K562 (cell line): ENCODE data around the gene C17orf75. TPM values are rescaled to one million over a fixed set of nuclear protein-coding genes. Genes with fewer than 3 reads are reported as not detected.

Experiments used
- C11orf30 ChIP-seq: fragments of 450-650 bp; IDR thresholded peaks from 2 replicates; pipeline ENCODE4 v1.6.1; 2016; ENCODE audit warnings: low read depth, mild to moderate bottlenecking
- CHD1 ChIP-seq: fragments of 200-600 bp; sonication (generic); IDR thresholded peaks from one replicate; pipeline ENCODE4 v1.6.1; 2012; ENCODE audit warnings: mild to moderate bottlenecking, moderate library complexity, low read length, inconsistent platforms
- DACH1 ChIP-seq: fragments of 450-650 bp; IDR thresholded peaks from 2 replicates; pipeline ENCODE4 v1.6.1; 2018; ENCODE audit not compliant: partially characterized antibody
- FOXK1 ChIP-seq: sonication (generic); formaldehyde crosslinking; IDR thresholded peaks from 2 replicates; pipeline ENCODE4 v1.8.0; 2022; ENCODE audit warnings: missing genetic modification reagents, mild to moderate bottlenecking, borderline replicate concordance
- HCFC1 ChIP-seq: IDR thresholded peaks from 2 replicates; pipeline ENCODE4 v1.6.1; 2012; ENCODE audit warnings: low read depth, low read length, improper control_type of control experiment
- HIVEP1 ChIP-seq: fragments of 250-450 bp; sonication (Bioruptor Pico); IDR thresholded peaks from 2 replicates; pipeline ENCODE4 v1.4.0; 2020; ENCODE audit warnings: mild to moderate bottlenecking
- HNRNPLL ChIP-seq: fragments of 200-400 bp; formaldehyde crosslinking; IDR thresholded peaks from 2 replicates; pipeline ENCODE4 v1.6.1; 2017; ENCODE audit warnings: low read length, low read depth, mild to moderate bottlenecking; ENCODE audit not compliant: poor library complexity, severe bottlenecking
- JUN ChIP-seq, 2 experiments: sonication (generic) in 1 of 2; formaldehyde crosslinking in 1 of 2; IDR thresholded peaks; 2 replicates each; pipeline versions ENCODE4 v1.6.1 to v1.8.0; 2012 to 2022; ENCODE audit warnings: borderline replicate concordance in 2 of 2, mild to moderate bottlenecking in 2 of 2, improper control_type of control experiment in 1 of 2, low read depth in 1 of 2, low read length in 1 of 2, missing genetic modification reagents in 1 of 2
- MAX ChIP-seq: sonication (generic); formaldehyde crosslinking; IDR thresholded peaks from 2 replicates; pipeline ENCODE4 v1.9.0; 2022; ENCODE audit warnings: mild to moderate bottlenecking, missing genetic modification reagents
- NFRKB ChIP-seq: fragments of 450-650 bp; IDR thresholded peaks from 2 replicates; pipeline ENCODE4 v1.6.1; 2016; ENCODE audit warnings: low read depth
- NR0B1 ChIP-seq: fragments of 450-650 bp; IDR thresholded peaks from one replicate; pipeline ENCODE4 v1.6.1; 2018; ENCODE audit warnings: mild to moderate bottlenecking, moderate library complexity; ENCODE audit not compliant: partially characterized antibody
- PATZ1 ChIP-seq: fragments of 250-450 bp; sonication (Bioruptor Pico); IDR thresholded peaks from 2 replicates; pipeline ENCODE4 v1.5.0; 2020; ENCODE audit warnings: mild to moderate bottlenecking, borderline replicate concordance
- POLR2A ChIP-seq: fragments of 450-650 bp; conservative IDR thresholded peaks from 2 replicates; pipeline ENCODE4 v1.6.1; 2016
- XRCC5 ChIP-seq: fragments of 200-400 bp; formaldehyde crosslinking; IDR thresholded peaks from 2 replicates; pipeline ENCODE4 v1.6.1; 2017; ENCODE audit warnings: low read depth, mild to moderate bottlenecking, low read length
- ZBTB43 ChIP-seq: sonication (generic); formaldehyde crosslinking; IDR thresholded peaks from 2 replicates; pipeline ENCODE4 v1.8.0; 2023; ENCODE audit warnings: mild to moderate bottlenecking, missing genetic modification reagents
- ZNF12 ChIP-seq: sonication (generic); formaldehyde crosslinking; IDR thresholded peaks from 2 replicates; pipeline ENCODE4 v1.4.0; 2020; ENCODE audit warnings: mild to moderate bottlenecking, missing genetic modification reagents
- ZNF224 ChIP-seq: sonication (generic); formaldehyde crosslinking; IDR thresholded peaks from 2 replicates; pipeline ENCODE4 v1.8.0; 2022; ENCODE audit warnings: mild to moderate bottlenecking, missing genetic modification reagents
- ZNF23 ChIP-seq: fragments of 250-450 bp; sonication (Bioruptor Pico); IDR thresholded peaks from 2 replicates; pipeline ENCODE4 v1.4.0; 2020; ENCODE audit warnings: mild to moderate bottlenecking
- ZNF395 ChIP-seq: fragments of 200-800 bp; sonication (Bioruptor generic); IDR thresholded peaks from 2 replicates; pipeline ENCODE4 v1.6.1; 2017; ENCODE audit warnings: missing genetic modification characterization, missing compliant biosample characterization
- ZNF507 ChIP-seq: conservative IDR thresholded peaks from 2 replicates; pipeline ENCODE4 v1.6.1; 2017; ENCODE audit warnings: missing genetic modification characterization, missing compliant biosample characterization
- ZNF583 ChIP-seq: fragments of 250-450 bp; sonication (Bioruptor Pico); IDR thresholded peaks from 2 replicates; pipeline ENCODE4 v1.4.0; 2020
- polyA plus RNA-seq, 8 experiments: library from polyadenylated mRNA; depleted of rRNA in 4 of 8; stranded (reverse) in 5 of 8; unstranded in 3 of 8; fragments of >200 nt; fragmentation: Nextera tagmentation in 2 of 8; fragmentation: Illumina TruSeq in 1 of 8; extraction: Ambion mirVana in 2 of 8; extraction: Trizol in 1 of 8; gene quantifications; 2 replicates each; pipeline versions ENCODE4 v1.2.1 to v1.2.3, GENCODE V29; 2011 to 2014; ENCODE audit warnings: inconsistent platforms in 1 of 8, missing spikeins in 1 of 8
- total RNA-seq, 7 experiments: library from RNA; depleted of rRNA in 6 of 7; stranded (reverse); fragments of >200 nt in 6 of 7; fragmentation: Illumina TruSeq in 2 of 7; extraction: Trizol in 2 of 7; gene quantifications; 2 replicates each; pipeline versions ENCODE4 v1.2.1 to v1.2.3, GENCODE V29; 2011 to 2021; ENCODE audit warnings: low replicate concordance in 1 of 7

C17orf75 gene
- total and polyA plus RNA-seq, 9 of the 15 experiments (the other 6 are each of a cell fraction or from before 2014, with no cell fraction given) = 15.5 to 55.7 (median 18.5) TPM

GRCh38 chr17:32349854-32350665 lies 8.1 kb upstream of the C17orf75 start, which contains the start of gene ZNF207 (continued):
- TF ChIP-seq ZNF395 (CRISPR knock-in tag) (0 out of 2 replicates have a peak, but pooled peaks have one; percentile 63), HNRNPLL (no peak), HIVEP1 (CRISPR knock-in tag) (no peak), PATZ1 (CRISPR knock-in tag) (0 out of 2 replicates have a peak, but pooled peaks have one; percentile 16), ZNF507 (no peak), DACH1 (no peak), MAX (CRISPR knock-in tag) (peak; percentile 42; the same call in 1 of the 2 replicates), NFRKB (peak; percentile 100), HCFC1 (peak; percentile 70), ZNF224 (CRISPR knock-in tag) (no peak), ZBTB43 (CRISPR knock-in tag) (peak; percentile 35; the same call in 1 of the 2 replicates), NR0B1 (no peak), JUN (IDR thresholded peaks at IDR 0.05; ENCODE audit: borderline replicate concordance, low read depth, low read length) (peak; percentile 74; the same call in 1 of the 2 replicates), JUN (CRISPR knock-in tag; IDR thresholded peaks at IDR 0.05; ENCODE audit: borderline replicate concordance) (no peak), ZNF12 (CRISPR knock-in tag) (no peak), CHD1 (peak; percentile 92), ZNF23 (CRISPR knock-in tag) (no peak), FOXK1 (no peak), POLR2A (peak; percentile 99), XRCC5 (peak; percentile 58; the same call in 1 of the 2 replicates), C11orf30 (no peak), ZNF583 (CRISPR knock-in tag) (no peak)
